Measurements from ENCODE around the gene MKI67. TPM values are rescaled to one million over a fixed set of nuclear protein-coding genes. Genes with fewer than 3 reads are reported as not detected.

Gene MKI67
- total RNA-seq, 1 donor from 2014 or later: 42.8 TPM

DNA sequence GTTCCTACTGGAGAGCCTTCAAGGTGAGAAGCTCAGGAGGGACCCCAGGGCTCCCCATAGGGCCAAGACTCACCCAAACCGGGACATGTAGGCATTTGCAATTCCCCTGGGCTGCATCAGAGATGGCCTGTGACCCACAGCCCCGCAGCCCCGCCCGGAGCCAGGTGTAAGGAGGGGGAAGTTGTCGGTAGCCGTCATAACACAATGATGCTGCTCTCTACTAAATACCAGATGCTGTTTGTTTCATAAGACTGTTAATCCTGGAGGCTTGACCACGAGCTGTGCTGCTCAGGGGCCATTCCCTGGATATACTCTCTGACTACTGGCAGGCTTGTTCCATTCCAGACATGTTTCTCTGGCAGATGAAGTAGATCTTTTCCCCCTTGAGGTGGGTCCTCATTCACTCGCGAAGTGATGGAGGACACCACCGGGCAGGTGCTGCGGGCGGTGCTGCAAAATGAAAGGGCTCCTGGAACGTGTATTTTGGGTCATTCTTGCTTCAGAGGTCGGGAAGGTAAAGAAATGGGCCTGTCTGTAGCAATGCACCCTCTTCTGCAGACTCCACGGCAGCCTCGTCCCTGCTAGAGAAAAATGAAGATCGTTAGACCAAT, 61.1 kb downstream of the MKI67 start:
- Mint-ChIP-seq H3K9me3 (no peaks in the 10 kb centered on the region), H3K36me3 (no peaks in the 10 kb centered on the region), H3K4me1 (peaks cover 16% of the 10 kb centered on the region), H3K27me3 (ENCODE audit: low read depth) (no peaks in the 10 kb centered on the region), H3K4me3 (no peak overlapping the region), H3K27ac (no peak overlapping the region)
- TF ChIP-seq, protein P1, sequence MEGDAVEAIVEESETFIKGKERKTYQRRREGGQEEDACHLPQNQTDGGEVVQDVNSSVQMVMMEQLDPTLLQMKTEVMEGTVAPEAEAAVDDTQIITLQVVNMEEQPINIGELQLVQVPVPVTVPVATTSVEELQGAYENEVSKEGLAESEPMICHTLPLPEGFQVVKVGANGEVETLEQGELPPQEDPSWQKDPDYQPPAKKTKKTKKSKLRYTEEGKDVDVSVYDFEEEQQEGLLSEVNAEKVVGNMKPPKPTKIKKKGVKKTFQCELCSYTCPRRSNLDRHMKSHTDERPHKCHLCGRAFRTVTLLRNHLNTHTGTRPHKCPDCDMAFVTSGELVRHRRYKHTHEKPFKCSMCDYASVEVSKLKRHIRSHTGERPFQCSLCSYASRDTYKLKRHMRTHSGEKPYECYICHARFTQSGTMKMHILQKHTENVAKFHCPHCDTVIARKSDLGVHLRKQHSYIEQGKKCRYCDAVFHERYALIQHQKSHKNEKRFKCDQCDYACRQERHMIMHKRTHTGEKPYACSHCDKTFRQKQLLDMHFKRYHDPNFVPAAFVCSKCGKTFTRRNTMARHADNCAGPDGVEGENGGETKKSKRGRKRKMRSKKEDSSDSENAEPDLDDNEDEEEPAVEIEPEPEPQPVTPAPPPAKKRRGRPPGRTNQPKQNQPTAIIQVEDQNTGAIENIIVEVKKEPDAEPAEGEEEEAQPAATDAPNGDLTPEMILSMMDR (IDR thresholded peaks at IDR 0.05; ENCODE audit: unreplicated experiment): no peak
- no peak for DNase-seq (ENCODE audit: low spot score in 2 of 2, unreplicated experiment in 2 of 2)

DNA sequence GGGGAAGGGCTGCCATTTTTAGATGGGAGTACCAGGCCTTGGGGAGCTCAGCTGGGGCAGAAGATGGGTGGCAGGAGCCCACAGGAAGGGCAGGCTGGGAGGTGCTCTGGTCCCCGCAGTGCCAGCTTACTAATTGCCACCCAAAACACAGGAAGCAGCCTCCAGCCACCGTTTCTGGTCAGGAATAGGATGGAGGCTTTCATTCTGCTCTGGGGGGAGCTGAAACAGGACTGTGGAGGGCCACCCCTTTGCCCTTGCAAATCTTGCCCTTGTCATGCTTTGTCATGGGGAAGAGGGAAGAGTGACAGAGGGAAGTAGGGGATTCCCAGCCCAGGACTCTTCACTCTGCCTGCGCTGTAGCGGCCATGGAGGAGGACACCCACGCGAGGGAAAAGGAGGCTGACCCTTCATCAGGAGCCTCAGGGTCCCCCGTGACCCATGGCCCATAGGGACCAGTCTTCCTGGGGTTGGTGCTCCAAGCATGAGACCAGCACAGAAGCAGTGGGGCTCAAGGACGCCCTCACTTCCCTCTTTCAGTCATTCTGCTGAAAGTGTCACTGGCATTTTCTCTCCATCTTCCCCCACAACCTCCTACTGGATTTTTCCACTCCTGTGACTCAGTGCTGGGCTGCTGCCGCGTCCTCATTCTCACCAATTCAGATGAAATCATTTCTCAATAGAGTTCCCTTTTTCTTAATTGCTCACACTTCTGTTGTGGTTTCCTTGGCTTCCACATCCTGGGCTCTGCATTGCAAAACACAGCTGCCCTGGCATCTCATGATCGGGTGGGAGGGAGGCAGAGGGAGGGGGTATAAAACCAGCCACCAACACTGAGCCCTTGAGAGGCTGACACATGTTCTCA, 61.9 kb downstream of the MKI67 start:
- Mint-ChIP-seq H3K4me3 (no peak overlapping the region), H3K4me1 (peaks cover 16% of the 10 kb centered on the region), H3K36me3 (no peaks in the 10 kb centered on the region), H3K27me3 (ENCODE audit: low read depth) (no peaks in the 10 kb centered on the region), H3K27ac (no peak overlapping the region), H3K9me3 (no peaks in the 10 kb centered on the region)
- TF ChIP-seq, protein P1 (IDR thresholded peaks at IDR 0.05; ENCODE audit: unreplicated experiment): no peak
- no peak for DNase-seq (ENCODE audit: low spot score in 2 of 2, unreplicated experiment in 2 of 2)

DNA sequence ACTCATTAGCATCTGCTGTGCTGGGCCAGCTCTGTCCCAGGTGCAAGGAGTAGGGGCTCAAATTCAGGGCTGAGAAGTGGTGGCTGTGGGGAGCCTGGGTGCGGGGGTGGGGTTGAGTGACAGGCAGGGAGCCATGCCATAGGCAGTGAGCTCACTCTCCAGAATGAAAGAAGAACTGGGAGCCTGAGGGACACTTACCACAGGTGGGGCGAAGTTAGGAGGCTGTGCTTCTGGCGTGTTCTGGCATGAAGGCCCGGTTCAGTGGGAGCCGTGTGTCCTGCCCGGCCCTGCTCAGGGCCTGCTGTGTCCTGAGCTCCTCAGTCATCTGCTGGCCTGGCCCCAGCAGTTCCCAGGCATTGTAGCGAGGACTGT, 62.5 kb downstream of the MKI67 start:
- Mint-ChIP-seq H3K9me3 (no peaks in the 10 kb centered on the region), H3K27ac (no peak overlapping the region), H3K4me3 (no peak overlapping the region), H3K36me3 (no peaks in the 10 kb centered on the region), H3K4me1 (peaks cover 16% of the 10 kb centered on the region), H3K27me3 (ENCODE audit: low read depth) (no peaks in the 10 kb centered on the region)
- DNase-seq (ENCODE audit: low spot score in 2 of 2, unreplicated experiment in 2 of 2): no peak
- TF ChIP-seq, protein P1 (IDR thresholded peaks at IDR 0.05; ENCODE audit: unreplicated experiment): no peak

DNA sequence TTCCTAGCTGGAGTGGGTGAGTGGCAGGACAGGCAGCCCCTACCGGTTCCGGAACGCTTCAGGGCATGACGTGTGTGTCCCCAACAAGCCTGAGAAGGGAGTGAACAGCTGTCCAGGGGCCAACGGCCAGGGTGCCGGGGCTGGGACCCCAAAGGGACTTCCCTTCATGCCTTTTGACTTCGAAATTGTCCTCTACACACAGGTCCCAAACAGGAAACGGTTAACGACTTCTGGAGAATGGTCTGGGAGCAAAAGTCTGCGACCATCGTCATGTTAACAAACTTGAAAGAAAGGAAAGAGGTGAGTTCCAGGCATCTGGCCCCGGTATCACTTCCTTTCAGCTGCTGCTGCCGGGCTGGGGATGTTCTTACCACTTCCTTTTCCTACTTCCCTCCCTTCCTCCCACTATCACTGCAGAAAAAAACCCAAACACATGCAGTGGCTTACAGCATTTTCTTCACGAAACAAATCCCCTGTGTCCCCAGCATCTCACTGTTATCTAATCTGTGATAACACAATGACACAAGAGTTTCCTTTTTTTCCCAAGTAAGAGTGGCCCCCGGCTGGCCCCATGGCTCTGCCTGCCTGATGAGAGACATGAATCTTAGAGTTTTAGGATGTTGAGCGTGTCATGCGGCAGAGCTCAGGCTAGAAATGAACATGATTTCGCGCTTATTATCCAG, 63.2 kb downstream of the MKI67 start:
- no peak overlapping the region for H3K27ac Mint-ChIP-seq
- TF ChIP-seq, protein P1 (IDR thresholded peaks at IDR 0.05; ENCODE audit: unreplicated experiment): no peak
- peaks cover 16% of the 10 kb centered on the region for H3K4me1 Mint-ChIP-seq
- no peaks in the 10 kb centered on the region for H3K36me3 Mint-ChIP-seq
- H3K4me3 Mint-ChIP-seq: no peak overlapping the region
- DNase-seq (ENCODE audit: low spot score in 2 of 2, unreplicated experiment in 2 of 2): no peak
- H3K27me3 Mint-ChIP-seq (ENCODE audit: low read depth): no peaks in the 10 kb centered on the region
- no peaks in the 10 kb centered on the region for H3K9me3 Mint-ChIP-seq

DNA sequence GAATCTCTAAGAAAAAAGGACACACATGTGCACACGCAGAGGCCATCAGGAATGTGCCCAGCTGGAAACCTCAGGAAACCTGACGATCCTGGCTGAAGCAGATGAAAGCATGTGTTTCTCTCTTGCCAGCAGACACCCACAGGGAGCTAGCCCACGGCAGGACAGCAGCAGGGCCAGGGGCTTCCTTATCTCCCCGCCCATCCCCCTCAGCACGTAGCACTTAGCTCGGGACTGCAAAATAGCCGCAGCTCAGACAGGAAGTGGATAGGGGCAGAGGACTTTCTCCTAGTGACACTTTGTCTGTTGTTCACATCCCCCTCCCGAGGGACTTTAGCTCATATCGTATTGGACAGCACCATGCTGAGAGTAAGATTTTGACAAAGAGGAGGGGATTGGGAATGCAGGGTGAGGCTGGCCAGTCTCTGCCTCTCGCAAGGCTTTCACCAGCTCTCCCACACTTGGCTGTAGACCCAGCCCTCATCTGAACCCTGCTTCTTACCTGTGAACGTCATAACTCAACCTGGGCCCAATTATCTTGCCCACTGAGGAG, 63.8 kb downstream of the MKI67 start:
- Mint-ChIP-seq H3K36me3 (no peaks in the 10 kb centered on the region), H3K9me3 (no peaks in the 10 kb centered on the region), H3K4me3 (no peak overlapping the region), H3K27me3 (ENCODE audit: low read depth) (no peaks in the 10 kb centered on the region), H3K27ac (peak overlapping the region; percentile 60), H3K4me1 (peaks cover 16% of the 10 kb centered on the region)
- TF ChIP-seq, protein P1 (IDR thresholded peaks at IDR 0.05; ENCODE audit: unreplicated experiment): no peak
- DNase-seq (ENCODE audit: low spot score in 2 of 2, unreplicated experiment in 2 of 2): no peak

Measured in mesothelial cell of epicardium (in vitro differentiated cells).